CD4-positive, alpha-beta T cell treated with Interleukin-2 at 100 ng/mL for 4 hours (primary cell): ENCODE data around the gene KRTCAP2.
"Not testable (repeated sequence)": the region's sequence is repeated elsewhere in the genome, so short reads cannot be mapped to it uniquely, and the experiment has no call there.

Experiments used
- DNase-seq: peaks from one replicate; pipeline ENCODE4 v3.0.0-alpha.2; 2020; ENCODE audit warnings: low spot score

KRTCAP2 gene

DNA sequence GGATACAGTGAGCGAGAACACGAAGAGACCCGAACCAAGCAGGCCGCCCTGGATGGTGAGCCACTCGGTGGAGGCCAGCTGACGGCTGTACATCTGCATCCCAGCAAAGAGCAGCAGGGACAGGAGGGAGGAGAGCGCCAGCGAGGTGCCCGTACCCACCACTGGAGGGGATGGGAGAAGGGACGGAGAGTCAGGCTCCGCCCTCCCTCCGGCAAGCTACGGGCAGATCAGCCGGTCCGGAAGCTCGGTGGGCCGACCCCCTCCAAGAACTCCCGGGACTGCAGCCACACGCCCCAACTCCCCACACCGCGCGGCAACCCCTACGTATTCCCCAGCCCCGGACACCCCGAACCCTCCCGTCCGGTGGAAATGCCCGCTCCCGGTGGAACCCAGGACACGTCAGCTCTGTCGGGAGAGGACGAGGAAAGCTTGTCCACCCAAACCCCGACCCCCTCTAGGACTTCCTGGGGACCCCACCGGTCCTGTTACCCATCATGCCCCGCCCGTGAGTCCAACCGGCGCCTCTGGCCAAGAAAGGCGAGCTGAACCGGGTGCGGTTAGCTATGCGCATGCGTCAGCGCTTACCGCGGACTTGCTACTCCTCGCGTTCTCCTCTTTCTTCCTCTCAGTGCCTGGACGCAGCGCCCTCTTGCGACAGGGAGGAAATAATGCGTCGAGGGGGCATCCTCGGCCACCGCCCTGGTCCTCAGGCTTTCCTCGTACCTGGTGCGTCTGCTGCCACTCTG, at the start of gene KRTCAP2:
TSS of gene KRTCAP2 (minus strand) at position 573 of the 746 bp plus-strand sequence. CDS start at position 493, 80 bp downstream.
- DNase-seq, result peak; percentile 96

DNA sequence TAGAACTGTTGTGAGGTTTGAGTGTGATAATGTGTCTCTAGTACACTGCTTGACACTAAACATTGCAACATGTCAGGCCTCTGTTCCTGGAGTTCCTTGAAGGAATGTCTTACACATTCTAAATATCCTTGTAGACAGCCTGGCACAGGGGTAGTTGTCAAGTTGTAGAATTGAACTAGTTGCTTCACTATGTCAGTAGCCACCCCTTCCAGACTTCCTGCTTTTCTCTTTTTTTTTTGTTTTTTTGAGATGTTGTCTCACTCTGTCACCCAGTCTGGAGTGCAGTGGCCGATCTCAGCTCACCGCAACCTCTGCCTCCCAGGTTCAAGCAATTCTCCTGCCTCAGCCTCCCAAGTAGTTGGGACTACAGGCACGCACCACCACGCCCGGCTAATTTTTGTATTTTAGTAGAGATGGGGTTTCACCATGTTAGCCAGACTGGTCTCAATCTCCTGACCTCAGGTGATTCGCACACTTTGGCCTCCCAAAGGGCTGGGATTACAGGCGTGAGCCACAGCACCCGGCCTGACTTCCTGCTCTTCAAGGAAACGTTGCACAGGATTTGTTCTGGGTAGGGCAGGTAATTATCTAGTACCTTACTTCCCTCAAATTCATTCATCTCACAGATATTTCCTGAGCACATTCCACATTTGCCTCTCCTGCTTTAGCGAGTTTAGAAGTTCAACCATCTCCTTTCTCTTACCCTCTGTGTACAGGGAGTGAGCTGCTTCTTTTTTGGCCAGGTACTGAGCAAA, 47.3 kb upstream of the KRTCAP2 start:
- not testable (repeated sequence) for DNase-seq

DNA sequence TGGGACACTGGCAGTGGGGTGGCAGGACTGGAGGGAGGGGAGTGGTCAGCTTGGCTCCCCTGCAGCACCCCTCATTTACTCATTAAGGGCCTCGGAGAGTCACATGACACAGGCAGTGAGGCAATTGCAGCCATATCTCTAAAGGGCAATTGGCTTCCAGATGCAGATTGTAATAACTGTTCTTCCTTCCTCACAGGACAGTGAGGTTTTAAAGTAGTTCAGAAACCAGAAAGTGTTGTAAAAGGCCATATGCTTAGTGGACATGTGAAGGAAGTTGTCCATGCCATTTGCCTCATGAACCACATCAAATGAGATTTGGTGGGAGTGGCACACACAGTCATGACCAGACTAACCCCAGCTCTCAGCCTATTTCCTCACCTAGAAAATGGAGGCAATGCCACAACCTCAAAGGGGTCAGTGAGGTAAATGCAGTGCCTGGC, 46.5 kb upstream of the KRTCAP2 start:
- DNase-seq, result peak; percentile 21

DNA sequence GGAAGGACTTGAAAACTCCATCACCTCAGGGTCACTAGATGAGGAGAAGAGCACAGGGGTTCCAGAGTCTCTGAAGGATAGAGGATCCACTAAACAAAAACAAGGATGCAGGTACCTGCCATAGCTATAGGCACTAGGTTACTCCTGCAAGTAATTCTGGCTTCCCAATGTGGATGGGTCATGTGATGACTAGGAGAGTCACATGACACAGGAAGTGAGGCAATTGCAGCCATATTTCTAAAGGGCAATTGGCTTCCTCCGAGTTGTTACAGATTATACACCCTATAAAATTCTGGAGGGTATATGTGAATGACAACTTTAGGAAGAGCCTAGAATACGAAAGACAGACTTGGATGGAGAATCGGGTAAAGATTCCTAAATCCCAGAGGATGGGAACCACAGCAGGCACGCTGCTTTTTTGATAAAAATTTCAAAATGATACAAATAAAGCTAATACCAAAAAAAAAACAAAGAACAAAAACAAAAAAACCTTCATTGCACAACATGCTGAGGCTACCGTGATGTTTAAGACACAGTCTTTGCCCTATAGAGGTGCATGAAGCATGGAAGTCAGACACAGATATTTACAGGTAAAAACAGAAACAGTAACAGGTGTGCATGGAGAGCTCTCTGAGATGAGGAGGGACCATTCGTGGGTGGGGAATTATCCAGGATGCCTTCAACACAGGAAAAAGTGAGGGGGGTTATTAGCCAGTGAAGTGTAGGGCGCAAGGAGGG, 45.9 kb upstream of the KRTCAP2 start:
- DNase-seq, result peak; percentile 32

DNA sequence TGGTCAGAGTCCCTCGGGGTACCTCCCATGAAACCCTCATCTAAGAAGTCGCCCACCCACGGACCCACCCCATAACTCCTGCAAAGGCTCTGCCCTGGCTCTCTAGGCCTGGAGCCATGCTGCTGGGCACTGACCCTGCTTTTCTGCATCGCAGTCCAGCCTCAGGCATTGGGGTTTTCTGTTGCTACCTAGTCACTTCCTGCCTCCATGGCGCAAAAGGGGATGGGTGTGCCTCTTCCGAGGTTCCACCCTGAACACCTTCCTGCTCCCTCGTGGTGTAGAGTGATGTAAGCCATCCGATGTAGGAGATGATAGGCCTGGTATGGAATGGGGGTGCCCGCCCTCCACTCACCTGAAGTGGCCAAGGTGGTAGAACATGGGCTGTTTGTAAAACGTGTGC, 41.6 kb upstream of the KRTCAP2 start:
- DNase-seq, result peak; percentile 22

DNA sequence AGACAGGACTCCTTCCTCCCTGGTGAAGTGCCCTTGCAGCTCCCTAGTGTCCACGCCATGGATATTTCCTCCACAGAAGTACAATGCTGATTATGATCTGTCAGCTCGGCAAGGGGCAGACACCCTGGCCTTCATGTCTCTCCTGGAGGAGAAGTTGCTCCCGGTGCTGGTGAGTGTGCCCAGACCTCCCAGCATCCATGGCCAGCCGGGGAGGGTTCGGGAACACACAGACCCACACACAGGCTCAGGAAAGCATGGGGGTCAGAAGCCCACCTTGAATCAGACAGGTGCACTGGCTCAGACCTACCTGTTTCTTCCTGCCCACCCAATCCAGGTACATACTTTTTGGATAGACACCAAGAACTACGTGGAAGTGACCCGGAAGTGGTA, 38.9 kb upstream of the KRTCAP2 start:
- DNase-seq, result not testable (repeated sequence)

DNA sequence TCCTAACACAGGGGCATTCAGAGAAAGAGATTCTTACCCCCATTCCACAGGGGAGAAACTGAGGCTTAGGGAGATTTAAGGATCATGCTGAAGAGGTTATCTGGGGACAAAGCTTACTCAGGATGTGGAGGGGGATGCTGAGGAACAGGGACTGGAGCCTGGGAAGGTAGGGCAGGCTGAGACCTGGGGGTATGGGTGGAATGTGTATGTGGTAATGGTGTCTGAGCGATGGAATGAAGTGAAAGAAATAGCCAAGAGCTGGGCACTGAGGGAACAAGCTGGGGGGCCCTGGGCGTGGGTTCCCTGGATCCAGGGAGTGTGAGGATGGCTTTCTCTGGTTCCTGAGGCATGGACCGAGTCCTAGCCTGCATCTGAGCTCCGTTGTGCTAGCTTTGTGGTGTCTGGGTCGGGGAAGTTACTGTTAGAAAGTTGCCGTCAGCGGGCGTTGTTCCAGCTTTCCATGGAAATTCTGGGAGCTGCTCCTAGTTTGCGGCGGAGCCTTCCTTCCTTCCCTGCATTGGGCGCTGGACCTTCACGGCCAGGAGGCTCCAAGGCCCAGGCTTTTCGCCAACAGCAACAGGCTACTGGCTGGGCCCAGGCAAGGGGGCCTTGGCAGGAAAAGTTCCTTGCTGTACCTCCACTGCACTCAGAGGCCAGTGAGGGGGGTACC, 38.4 kb upstream of the KRTCAP2 start:
- not testable (repeated sequence) for DNase-seq

DNA sequence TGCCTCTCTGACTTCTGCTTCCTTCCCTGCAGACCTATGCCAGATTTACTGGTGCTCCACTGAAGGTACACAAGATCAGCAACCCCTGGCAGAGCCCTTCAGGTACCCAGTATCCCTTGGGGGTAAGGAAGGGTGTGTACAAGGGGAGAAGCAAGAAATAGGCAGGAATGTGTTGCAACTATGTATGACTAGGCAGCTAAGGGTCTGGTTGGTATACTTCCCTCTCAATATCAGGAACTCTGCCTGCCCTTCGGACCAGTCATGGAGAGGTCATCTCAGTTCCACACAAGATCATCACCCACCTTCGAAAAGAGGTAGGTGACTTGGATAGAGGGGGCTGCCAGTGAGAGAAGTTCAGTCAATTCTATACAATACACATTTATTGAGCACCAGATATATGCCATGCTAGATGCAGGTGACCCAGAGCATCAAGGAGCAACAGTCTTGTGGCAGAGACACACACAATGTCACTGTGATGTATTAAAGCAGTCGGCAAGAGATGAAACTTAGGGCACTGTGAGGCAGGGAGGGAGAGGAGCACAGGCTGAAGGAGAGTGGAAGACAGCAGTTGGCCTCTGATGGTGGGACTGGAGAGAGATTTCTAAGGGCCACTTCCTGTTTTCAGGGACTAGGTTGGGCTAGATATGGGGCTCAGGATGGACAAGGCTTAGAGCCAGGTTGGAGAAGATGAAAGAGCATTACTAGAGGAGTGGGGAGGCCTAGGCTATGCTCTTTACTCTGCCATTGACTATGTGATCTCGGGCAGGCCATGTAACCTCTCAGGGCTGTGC, 37.4 kb upstream of the KRTCAP2 start:
- no peak for DNase-seq

DNA sequence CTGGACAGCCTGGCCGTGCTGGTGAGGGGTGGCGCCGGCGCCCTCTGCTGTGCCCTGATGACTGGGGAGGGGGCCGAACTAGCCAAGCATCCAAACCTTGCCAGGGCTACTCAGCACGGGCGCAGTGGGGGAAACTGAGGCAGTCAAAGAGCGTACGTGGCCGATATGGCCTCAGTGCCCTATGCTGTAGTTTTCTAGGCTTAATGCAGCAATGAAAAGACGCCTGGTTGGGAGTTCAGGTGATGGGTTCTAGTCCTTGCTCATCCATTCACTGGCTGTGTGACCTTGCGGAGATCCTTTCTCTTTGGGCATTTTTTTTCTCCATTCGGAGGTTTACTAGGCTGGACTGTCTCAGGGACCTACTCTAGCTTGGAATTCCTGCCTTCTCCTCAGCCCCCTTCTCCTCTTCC, 36.2 kb upstream of the KRTCAP2 start:
- DNase-seq, result no peak

DNA sequence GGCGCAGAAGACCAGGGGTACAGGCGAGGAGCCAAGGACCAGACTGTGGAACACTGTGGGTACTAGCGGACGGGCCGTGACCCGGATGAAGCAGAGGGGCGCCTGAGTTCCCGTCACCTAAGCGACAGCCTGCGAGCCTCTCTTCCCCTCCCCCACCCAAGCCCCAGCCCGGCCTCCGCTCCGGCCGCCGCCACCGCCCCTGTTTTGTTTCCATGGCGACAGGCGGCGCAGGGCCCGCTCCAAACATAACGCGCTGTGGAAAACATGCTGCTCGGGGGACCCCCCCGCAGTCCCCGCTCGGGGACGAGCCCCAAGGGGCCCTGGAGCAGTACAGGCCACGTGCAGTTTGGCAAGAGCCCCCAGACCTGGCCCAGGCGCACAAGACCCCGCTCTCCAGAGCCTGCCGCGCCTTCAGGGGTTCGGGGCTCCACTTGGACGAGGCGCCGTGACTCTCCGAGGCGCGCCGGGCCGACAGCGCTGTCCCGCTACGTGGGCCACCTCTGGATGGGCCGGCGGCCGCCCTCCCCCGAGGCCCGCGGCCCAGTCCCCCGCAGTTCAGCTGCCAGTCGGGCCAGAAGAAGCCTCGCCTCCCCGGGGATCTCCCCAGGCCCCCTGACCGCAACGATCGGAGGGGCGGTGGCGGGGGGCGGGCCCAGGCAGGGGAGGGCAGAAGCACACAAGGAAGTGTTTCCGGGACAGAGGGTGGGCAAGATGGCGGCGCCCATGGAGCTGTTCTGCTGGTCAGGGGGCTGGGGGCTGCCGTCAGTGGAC, 35.6 kb upstream of the KRTCAP2 start, which contains the start of gene MTX1:
TSS of gene MTX1 (plus strand) at position 155 of the 771 bp plus-strand sequence. CDS start at position 265, 110 bp downstream.
- peak; percentile 94 for DNase-seq

DNA sequence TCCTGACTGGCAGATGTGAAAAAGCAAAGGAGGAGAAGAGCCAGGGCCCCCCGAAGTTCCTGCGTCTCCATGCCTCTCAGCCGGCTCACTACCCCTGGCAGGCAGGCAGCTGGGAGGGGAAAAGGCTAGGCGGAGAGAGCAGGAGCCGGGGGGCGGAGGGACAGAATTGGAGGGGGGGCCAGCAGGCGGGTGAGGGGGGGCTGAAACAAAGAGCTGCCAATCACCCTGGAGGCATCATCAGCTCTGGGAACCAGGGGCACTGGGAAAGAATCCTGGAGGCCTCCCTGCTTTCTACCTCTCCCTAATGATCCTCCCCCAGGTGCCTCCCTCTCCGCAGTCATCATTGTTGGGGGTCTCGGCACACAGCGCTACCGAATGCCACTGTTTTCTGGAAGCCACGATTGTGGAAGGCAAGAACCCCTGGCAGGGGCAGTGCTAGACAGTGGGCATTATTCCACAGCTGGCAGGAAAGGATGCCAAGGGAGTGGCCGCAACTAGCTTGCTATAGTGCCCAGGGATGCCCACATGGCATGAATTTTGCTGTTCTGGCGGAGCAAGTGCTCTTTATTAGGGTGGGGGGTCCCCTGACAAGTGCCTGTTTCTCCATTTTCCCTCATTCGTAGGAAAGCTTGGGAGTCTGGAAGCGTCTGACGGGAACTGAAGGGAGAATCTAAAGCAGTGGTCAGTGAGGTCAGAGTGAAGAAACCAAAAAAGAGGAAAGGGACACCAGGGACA, 34.9 kb upstream of the KRTCAP2 start, which contains the start of gene THBS3:
TSS of gene THBS3 (minus strand) at position 92 of the 735 bp plus-strand sequence. CDS start at position 71, 21 bp downstream.
- DNase-seq, result no peak

DNA sequence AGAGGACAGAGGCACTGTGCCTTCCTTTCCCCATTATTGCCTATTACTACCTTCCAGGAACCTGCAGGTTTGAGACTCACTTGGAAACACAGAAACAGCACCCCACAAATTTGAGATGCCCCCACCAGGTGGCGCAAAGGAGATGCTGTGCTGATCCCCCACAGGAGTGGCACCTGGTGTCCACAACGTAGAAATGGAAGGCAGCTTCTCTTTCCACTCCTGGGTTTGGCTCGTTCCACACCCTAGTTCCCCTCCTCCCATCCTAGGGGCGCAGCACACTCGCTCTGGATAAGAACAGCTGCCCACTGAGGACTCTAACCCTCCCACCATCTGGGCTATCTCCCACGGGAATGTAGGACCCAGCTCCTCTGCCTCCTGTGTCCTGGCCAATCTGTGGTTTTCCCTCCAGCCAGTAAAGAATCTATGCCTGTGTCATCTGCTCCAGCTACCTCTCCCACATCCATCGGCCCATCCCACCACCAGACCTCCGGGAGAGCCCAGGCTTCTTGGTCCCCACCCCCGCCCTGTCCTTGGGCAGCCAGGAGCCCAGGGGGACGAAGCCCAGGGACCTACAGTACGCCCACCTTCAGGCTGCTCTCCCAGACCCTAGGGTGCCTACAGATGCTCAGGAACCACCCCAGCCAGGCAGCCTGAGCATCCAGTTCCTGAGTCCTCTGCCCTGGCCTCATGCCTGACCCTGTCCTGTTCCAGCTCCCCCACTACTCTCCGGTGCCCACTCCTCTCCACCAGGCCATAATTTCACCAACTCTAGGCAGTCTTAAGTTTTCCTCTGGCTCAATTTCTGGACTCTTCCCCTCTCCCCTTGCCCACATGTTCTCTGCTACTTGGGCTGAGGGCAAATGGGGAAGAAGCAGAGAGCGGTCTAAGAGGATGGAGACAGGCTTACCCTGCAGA, 34.0 kb upstream of the KRTCAP2 start:
- peak; percentile 95 for DNase-seq

DNA sequence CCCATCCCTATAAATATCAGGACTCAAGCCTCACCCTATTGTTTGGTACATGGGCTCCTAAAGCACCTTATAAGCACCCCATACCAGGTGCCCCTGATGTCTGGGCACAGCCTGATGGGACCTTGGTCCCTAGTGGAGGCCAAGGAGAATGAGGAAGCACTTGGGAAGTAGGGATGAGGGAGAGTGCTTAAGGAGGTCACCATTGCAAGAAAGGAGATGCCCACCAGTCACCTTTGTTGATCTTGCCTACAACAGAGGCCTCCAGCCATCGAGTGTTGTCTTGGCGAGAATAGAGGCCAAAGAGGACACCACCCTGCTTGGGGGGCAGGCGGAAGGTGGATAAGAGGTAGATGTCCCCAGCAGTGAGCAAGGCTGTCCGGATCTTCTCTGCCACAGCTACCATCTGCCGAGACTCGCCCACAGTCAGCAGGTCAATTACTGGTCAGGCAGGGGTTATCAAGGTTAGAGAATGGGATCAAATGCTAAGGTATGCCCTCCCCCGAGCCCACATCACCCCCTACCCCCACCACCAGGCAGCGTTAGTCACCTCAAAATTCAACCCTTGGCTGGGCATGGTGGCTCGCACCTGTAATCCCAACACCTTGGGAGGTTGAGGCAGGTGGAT, 33.0 kb upstream of the KRTCAP2 start:
- DNase-seq, result no peak

DNA sequence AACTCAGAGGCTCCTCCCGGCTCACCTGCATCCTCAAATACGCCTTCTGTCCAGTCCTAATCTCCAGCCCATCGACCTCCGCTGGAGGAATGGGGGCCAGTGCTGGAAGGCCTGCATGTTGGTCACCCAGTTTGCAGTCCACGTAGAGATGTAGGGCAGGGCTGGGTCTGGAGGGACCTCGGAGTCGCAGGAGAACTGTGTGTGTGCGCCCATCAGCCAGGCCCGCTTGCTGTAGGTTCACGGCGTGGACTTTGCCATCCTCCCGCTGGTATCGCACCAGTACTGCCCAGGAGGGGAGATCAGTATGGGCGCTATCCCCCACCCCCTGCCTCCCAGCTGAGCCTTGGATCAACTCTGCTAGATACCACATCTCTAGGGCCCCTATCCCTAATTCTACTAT, 31.9 kb upstream of the KRTCAP2 start:
- no peak for DNase-seq

DNA sequence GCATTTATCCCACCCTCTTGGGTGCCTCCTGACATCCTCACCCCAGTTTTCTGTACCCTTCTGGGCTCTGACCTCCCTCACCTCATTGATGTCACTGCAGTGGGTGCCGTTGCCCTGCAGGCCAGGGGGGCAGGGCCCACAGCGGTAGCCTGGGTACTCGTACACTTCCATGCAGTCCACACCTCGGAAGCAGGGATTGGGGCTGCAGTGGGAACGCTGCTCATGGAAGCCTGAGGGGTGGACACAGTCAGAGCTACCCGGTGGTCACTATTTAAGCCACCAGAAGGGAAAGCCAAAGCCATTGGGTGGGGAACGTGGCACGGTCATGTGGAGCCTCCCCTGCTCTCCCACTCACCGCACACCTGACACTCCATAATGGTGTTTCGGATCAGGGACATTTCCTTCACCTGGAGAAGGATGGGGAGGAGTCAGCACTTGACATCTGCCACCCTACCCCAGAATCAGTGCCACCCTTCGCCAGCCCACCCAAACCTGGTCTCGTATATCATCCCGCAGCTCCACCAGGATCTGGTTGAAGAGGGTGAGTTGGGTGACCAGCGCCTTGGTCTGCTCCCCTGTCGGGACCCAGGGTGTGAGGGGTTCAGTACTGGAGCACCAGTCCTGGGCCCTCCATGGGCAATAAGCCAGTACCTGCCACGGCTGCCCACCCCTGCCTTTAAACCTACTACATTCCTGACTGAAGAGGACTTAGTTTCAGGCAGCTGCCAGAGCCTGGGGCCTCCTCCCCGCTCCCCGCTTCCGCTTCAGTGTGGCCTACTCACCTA, 29.8 kb upstream of the KRTCAP2 start:
- no peak for DNase-seq

DNA sequence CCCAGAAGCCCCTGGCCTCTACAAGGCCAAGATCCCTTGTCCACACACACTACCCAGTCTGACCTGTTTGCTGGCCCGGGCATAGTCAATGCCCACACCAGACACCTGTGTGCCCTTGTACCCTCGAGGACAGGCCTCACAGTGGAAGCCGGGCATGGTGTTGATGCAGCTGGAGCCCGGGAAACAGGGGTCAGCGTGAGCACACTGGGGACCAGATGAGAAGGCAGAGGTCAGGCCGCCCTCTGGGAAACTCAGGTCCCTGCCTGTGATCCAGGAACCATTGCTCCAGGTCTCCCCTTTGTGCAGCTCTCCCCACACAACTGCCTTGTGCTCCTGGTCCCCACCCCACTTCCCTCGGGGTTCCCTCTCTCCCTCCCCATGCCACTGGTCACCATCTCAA, 29.1 kb upstream of the KRTCAP2 start:
- no peak for DNase-seq

DNA sequence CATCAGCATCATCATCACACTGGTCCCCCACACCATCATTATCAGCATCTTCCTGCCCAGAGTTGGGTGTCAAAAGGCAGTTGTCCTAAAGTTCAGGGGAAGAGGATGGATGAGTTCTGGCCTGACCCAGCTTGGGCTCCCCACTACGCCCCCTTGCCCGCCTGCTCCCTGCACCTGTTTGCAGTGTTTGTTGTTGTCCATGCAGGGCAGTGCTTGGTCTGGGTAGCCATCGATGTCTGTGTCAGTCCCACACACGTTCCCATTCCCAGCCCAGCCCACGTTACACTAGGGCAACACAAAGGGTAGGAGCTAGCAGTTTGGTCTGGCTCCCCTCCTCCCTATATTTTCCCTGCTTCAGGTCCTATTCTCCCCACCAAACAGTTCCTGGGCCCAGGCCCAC, 27.8 kb upstream of the KRTCAP2 start:
- DNase-seq, result no peak
